Keratinocyte (primary cell): ENCODE results near the gene RPEL1. TPM values are rescaled to one million over a fixed set of nuclear protein-coding genes. Genes with fewer than 3 reads are reported as not detected.
"Not testable (repeated sequence)": the region's sequence is repeated elsewhere in the genome, so short reads cannot be mapped to it uniquely, and the experiment has no call there.

Experiments
- DNase-seq: peaks from one replicate; pipeline ENCODE4 v3.0.0-alpha.2; 2011; ENCODE audit warnings: low read depth, missing footprints, low spot score
- FAIRE-seq: peaks from 2 replicates; lab custom pipeline; 2011; peaks lifted over from hg19 to GRCh38; lab: Jason Lieb, UNC
- H2AFZ ChIP-seq: 2 replicates; pipeline ENCODE4 v1.6.0; 2012; ENCODE audit warnings: low read length, control low read depth, inconsistent platforms; ENCODE audit not compliant: control insufficient read depth
- H3K27ac ChIP-seq: 2 replicates; pipeline ENCODE4 v1.5.1; 2011; ENCODE audit warnings: low read length; ENCODE audit not compliant: control insufficient read depth, insufficient read depth
- H3K27me3 ChIP-seq: 3 replicates; pipeline ENCODE4 v1.6.0; 2011; ENCODE audit warnings: low read length; ENCODE audit not compliant: control insufficient read depth, insufficient read depth; ENCODE audit errors: extremely low read depth
- H3K36me3 ChIP-seq, 2 experiments: 2 replicates in 1 of 2; 3 replicates in 1 of 2; pipeline ENCODE4 v1.5.1; 2011; ENCODE audit warnings: low read length in 2 of 2, mild to moderate bottlenecking in 1 of 2; ENCODE audit not compliant: control insufficient read depth in 2 of 2, insufficient read depth in 2 of 2; ENCODE audit errors: extremely low read depth in 1 of 2
- H3K4me1 ChIP-seq: 3 replicates; pipeline ENCODE4 v1.5.1; 2011; ENCODE audit warnings: low read length; ENCODE audit not compliant: control insufficient read depth, insufficient read depth; ENCODE audit errors: extremely low read depth
- H3K4me2 ChIP-seq: 3 replicates; pipeline ENCODE4 v1.6.0; 2011; ENCODE audit warnings: low read depth, low read length; ENCODE audit not compliant: control insufficient read depth, insufficient read depth; ENCODE audit errors: extremely low read depth
- H3K4me3 ChIP-seq, 3 experiments: fragments of 200-600 bp in 1 of 3; sonication (generic) in 1 of 3; 2 replicates in 2 of 3; 3 replicates in 1 of 3; pipeline ENCODE4 v1.5.1; 2011 to 2016; ENCODE audit warnings: low read length in 3 of 3, mild to moderate bottlenecking in 3 of 3, control low read depth in 2 of 3, inconsistent platforms in 1 of 3, low read depth in 1 of 3, mixed read lengths in 1 of 3, mixed run types in 1 of 3, moderate library complexity in 1 of 3; ENCODE audit not compliant: control insufficient read depth in 2 of 3, insufficient read depth in 2 of 3; ENCODE audit errors: extremely low read depth in 1 of 3
- H3K79me2 ChIP-seq: 2 replicates; pipeline ENCODE4 v1.6.0; 2012; ENCODE audit warnings: low read length; ENCODE audit not compliant: control insufficient read depth, insufficient read depth
- H3K9ac ChIP-seq: 3 replicates; pipeline ENCODE4 v1.6.0; 2011; ENCODE audit warnings: low read length; ENCODE audit not compliant: control insufficient read depth, insufficient read depth; ENCODE audit errors: extremely low read depth
- H3K9me1 ChIP-seq: 3 replicates; pipeline ENCODE4 v1.6.0; 2011; ENCODE audit warnings: low read length; ENCODE audit not compliant: control insufficient read depth, insufficient read depth; ENCODE audit errors: extremely low read depth
- H3K9me3 ChIP-seq: 2 replicates; pipeline ENCODE4 v1.5.1; 2012; ENCODE audit warnings: low read depth, low read length; ENCODE audit not compliant: control insufficient read depth
- H4K20me1 ChIP-seq: 3 replicates; pipeline ENCODE4 v1.6.0; 2011; ENCODE audit warnings: low read length; ENCODE audit not compliant: control insufficient read depth, insufficient read depth; ENCODE audit errors: extremely low read depth
- CTCF ChIP-seq, 3 experiments: IDR thresholded peaks in 1 of 3; conservative IDR thresholded peaks in 1 of 3; optimal IDR thresholded peaks in 1 of 3; 2 replicates in 2 of 3; 3 replicates in 1 of 3; pipeline versions ENCODE3 to v1.5.1; 2011; ENCODE audit warnings: low read length in 3 of 3, mild to moderate bottlenecking in 3 of 3, moderate library complexity in 2 of 3, control low read depth in 1 of 3, inconsistent platforms in 1 of 3; ENCODE audit not compliant: insufficient read depth in 2 of 3; ENCODE audit errors: extremely low read depth in 1 of 3
- EZH2 ChIP-seq: IDR thresholded peaks from one replicate; pipeline ENCODE4 v1.6.1; 2012; ENCODE audit warnings: inconsistent platforms, mild to moderate bottlenecking, low read length, moderate library complexity
- dilution Hi-C: fragments of 300-500 bp; cut with MboI; formaldehyde crosslinking; loops from one replicate; pipeline ENCODE4 v1.7.0; 2020; ENCODE audit warnings: low sequenced_read_pairs; ENCODE audit not compliant: extremely low pct_ligation_motif_present
- polyA minus RNA-seq, 3 experiments: library from RNA; depleted of rRNA, polyadenylated mRNA; stranded (reverse); fragments of >200 nt; gene quantifications; 1 replicate in 1 of 3; 2 replicates in 1 of 3; 3 replicates in 1 of 3; pipeline ENCODE4 v1.2.3, GENCODE V29; 2011
- polyA plus RNA-seq, 5 experiments: library from polyadenylated mRNA; depleted of rRNA in 3 of 5; stranded (reverse) in 3 of 5; stranded (forward) in 1 of 5; unstranded in 1 of 5; fragments of >200 nt; gene quantifications; 1 replicate in 1 of 5; 2 replicates in 3 of 5; 3 replicates in 1 of 5; pipeline versions ENCODE4 v1.2.1 to v1.2.3, GENCODE V29; 2011 to 2012; ENCODE audit warnings: missing spikeins in 2 of 5, low read depth in 1 of 5, low replicate concordance in 1 of 5

Gene RPEL1
- polyA plus RNA-seq = 0.04 to 0.11 TPM (median 0.05 TPM) in 3 replicates
- polyA plus RNA-seq (2011; ENCODE audit: low read depth) = not detected
- polyA plus RNA-seq (2011; cell fraction: cytosol; rRNA removed) = 0.04 TPM in 2 replicates
- polyA plus RNA-seq (2011; cell fraction: nucleus; rRNA removed) = 0.09 and 0.10 TPM in 2 replicates
- 0.05 and 0.11 TPM in 2 replicates for polyA plus RNA-seq (2012; ENCODE audit: low replicate concordance)
- polyA minus RNA-seq = 0.13 to 0.16 TPM (median 0.13 TPM) in 3 replicates
- not detected for polyA minus RNA-seq (2011; cell fraction: cytosol; rRNA and poly(A)+ RNA removed)
- polyA minus RNA-seq (2011; cell fraction: nucleus; rRNA and poly(A)+ RNA removed) = not detected in 2 replicates

- H3K9ac ChIP-seq, H2AFZ ChIP-seq, H3K9me1 ChIP-seq, H3K79me2 ChIP-seq, H3K27ac ChIP-seq, DNase-seq, FAIRE-seq, H4K20me1 ChIP-seq, H3K27me3 ChIP-seq, H3K4me2 ChIP-seq, H3K36me3 ChIP-seq, H3K4me3 ChIP-seq, dilution Hi-C loops, H3K9me3 ChIP-seq: not testable (repeated sequence)
- H3K4me1 ChIP-seq = peaks cover 18% of the 10 kb centered on the region
Measured at GRCh38 chr10:103245587-103245986, at the start of gene RPEL1. RPEL1 (plus strand) TSS chr10:103245887; CDS start chr10:103245997, 110 bp downstream.

GRCh38 chr10:103196516-103196915, 49.2 kb upstream of the RPEL1 start:
- dilution Hi-C loops = no loop called here
- no peak overlapping the region for H2AFZ ChIP-seq
- H3K9ac ChIP-seq = no peak overlapping the region
- no peak overlapping the region for H3K27ac ChIP-seq
- H3K27me3 ChIP-seq = no peaks in the 10 kb centered on the region
- peaks cover 10% of the 10 kb centered on the region for H3K4me1 ChIP-seq
- no peaks in the 10 kb centered on the region for H3K36me3 ChIP-seq
- H3K4me2 ChIP-seq = no peak overlapping the region
- no peak overlapping the region for H3K4me3 ChIP-seq
- peaks cover 14% of the 10 kb centered on the region for H3K79me2 ChIP-seq
- no peaks in the 10 kb centered on the region for H3K9me3 ChIP-seq
- no peaks in the 10 kb centered on the region for H4K20me1 ChIP-seq
- DNase-seq (no peak), FAIRE-seq (no peak)
- H3K9me1 ChIP-seq = no peaks in the 10 kb centered on the region
- no peak for TF ChIP-seq EZH2
- TF ChIP-seq CTCF (optimal IDR thresholded peaks at IDR 0.05 in 1 of 3, IDR thresholded peaks at IDR 0.05 in 1 of 3, conservative IDR thresholded peaks at IDR 0.05 in 1 of 3; ENCODE audit: extremely low read depth in 1 of 3, insufficient read depth in 2 of 3, low read length in 3 of 3) = no peak

GRCh38 chr10:103197174-103197573, 48.5 kb upstream of the RPEL1 start:
- Histone ChIP-seq H2AFZ (no peak overlapping the region), H3K9me1 (no peaks in the 10 kb centered on the region), H3K4me2 (no peak overlapping the region), H3K27me3 (no peaks in the 10 kb centered on the region), H3K4me3 (no peak overlapping the region), H3K4me1 (peaks cover 10% of the 10 kb centered on the region), H3K79me2 (peaks cover 7% of the 10 kb centered on the region), H3K9me3 (no peaks in the 10 kb centered on the region), H4K20me1 (no peaks in the 10 kb centered on the region), H3K9ac (no peak overlapping the region), H3K27ac (no peak overlapping the region), H3K36me3 (no peaks in the 10 kb centered on the region)
- TF ChIP-seq EZH2 (no peak), CTCF (optimal IDR thresholded peaks at IDR 0.05 in 1 of 3, IDR thresholded peaks at IDR 0.05 in 1 of 3, conservative IDR thresholded peaks at IDR 0.05 in 1 of 3; ENCODE audit: extremely low read depth in 1 of 3, insufficient read depth in 2 of 3, low read length in 3 of 3) (no peak)
- dilution Hi-C loops = no loop called here
- no peak for FAIRE-seq
- no peak for DNase-seq
